Right cardiac atrium (tissue), 5 donors: ENCODE measurements around the gene CLDN22. TPM values are rescaled to one million over a fixed set of nuclear protein-coding genes. Genes with fewer than 3 reads are reported as not detected.

Source experiments
- ATAC-seq, 2 donors: fragments of 200-7000 bp; cut with Tn5 transposase; one replicate each; pipeline versions ENCODE4 v1.8.0 to v1.9.1; 2020; ENCODE audit warnings: moderate library complexity in 2 of 2, mild to moderate bottlenecking in 1 of 2
- DNase-seq, 3 donors: peaks; one replicate each; pipeline ENCODE4 v3.0.0-alpha.2; 2020
- H3K27ac ChIP-seq: one replicate; pipeline ENCODE4 v1.5.1; 2013; ENCODE audit warnings: mild to moderate bottlenecking, low read length, control low read depth, moderate library complexity
- H3K27me3 ChIP-seq: one replicate; pipeline ENCODE4 v1.6.1; 2013; ENCODE audit not compliant: control insufficient read depth, insufficient read depth
- H3K4me1 ChIP-seq: one replicate; pipeline ENCODE4 v1.6.1; 2013; ENCODE audit warnings: low read length; ENCODE audit not compliant: control insufficient read depth, insufficient read depth
- H3K4me3 ChIP-seq: one replicate; pipeline ENCODE4 v1.5.1; 2013; ENCODE audit warnings: low read length, control low read depth
- H3K9me3 ChIP-seq: one replicate; pipeline ENCODE4 v1.6.1; 2013; ENCODE audit warnings: low read length; ENCODE audit not compliant: control insufficient read depth
- WGBS: extraction: QIAGEN DNeasy Blood & Tissue Kit; methylation state at CpG from one replicate; pipeline ENCODE4 v1.1.7; 2013; 5-methylcytosine and 5-hydroxymethylcytosine counted together
- intact Hi-C, 4 donors: fragments of 100-400 bp; cut with DNase I; formaldehyde crosslinking; loops; one replicate each; pipeline versions ENCODE4 v1.11.0 to v1.14.0; 2022 to 2023
- long read RNA-seq, 4 donors: library from polyadenylated mRNA; unstranded; transcript quantifications; one replicate each; pipeline ENCODE4 v2.0.0, GENCODE V29; 2020 to 2021
- polyA plus RNA-seq: library from polyadenylated mRNA; stranded (reverse); fragments of 200-250 nt; gene quantifications from one replicate; pipeline ENCODE4 v1.2.3, GENCODE V29; 2013
- total RNA-seq, 4 donors: library from RNA; stranded (reverse); fragmentation: NEBNext Ultra II Directional; extraction: Animal tissue kit (Norgen Biotek cat#: 25700); gene quantifications; one replicate each; pipeline ENCODE4 v1.2.1, GENCODE V29; 2021
- donor health status: healthy with polysubstance abuse.
- donor health status: DM: no; HTN: yes; CAD: no.
- donor health status: DM: no; HTN: no; CAD: no.
- donor health status: DM: no; HTN: yes; CAD: no; lungs with severe emphysema.
- donor health status: DM: yes; HTN: yes; CAD: no.

CLDN22 gene
- total RNA-seq (not detected), polyA plus RNA-seq (0.02 TPM)
- long read RNA-seq, donor 1 = 0 reads
- long read RNA-seq, donor 2 = 0 reads
- long read RNA-seq, donor 3 = 0 reads
- long read RNA-seq, donor 4 = 0 reads

DNA sequence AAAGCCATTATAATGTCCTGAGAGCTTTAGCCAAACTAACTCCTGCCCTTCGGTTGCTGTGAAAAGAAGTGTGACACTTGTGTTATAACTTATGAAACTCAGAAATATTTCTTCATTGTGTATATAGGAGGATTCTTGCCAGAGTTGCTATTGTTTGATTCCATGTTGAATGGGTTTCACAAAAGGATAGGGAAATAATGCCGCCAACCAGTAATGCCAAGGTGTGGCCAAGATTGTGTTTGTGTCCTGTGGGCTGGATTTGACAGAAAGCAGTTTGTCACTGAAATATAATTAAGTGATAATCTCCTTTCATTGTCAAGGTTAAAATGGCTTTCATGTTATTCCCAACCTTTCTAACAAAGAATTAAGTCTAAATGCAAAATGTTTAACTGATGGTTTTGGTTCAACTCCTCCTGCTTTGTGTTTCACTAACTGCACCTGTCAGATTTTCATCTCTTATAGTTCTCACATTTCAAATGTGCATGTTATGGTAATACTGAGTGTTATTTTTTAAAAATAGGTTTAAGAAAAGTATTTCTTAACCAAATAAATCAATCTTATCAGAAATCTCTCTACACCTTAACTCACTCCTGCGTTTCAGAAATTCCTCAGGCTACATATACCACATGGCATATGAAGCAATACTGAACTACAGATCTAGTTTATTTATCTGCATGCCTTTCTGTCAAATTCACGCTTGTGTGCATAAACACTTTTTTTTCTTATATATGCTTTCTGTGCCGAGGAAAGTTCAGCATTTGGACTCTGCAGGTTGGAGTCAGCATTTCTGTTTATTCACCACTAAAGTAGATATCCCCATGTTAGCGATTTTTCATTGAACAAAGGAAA is at the start of gene CLDN22:
Gene CLDN22, minus strand, starts transcription at position 66 of the 849 bp plus-strand sequence. Its CDS starts 58 bp downstream, at position 8.
- H3K27me3 ChIP-seq = no peaks in the 10 kb centered on the region
- no peaks in the 10 kb centered on the region for H3K4me1 ChIP-seq
- 84% methylated on average over 6 of the region's 6 CpGs for WGBS
- intact Hi-C loops = no loop called here
- no peak within 1 kb of the TSS for H3K27ac ChIP-seq
- no peaks in the 10 kb centered on the region for H3K9me3 ChIP-seq
- DNase-seq (no peak), ATAC-seq (no peak)
- no peak within 1 kb of the TSS for H3K4me3 ChIP-seq

GRCh38 chr4:183369073-183369472 is 49.0 kb upstream of the CLDN22 start:
- Histone ChIP-seq H3K4me1 (no peaks in the 10 kb centered on the region), H3K27ac (no peak overlapping the region), H3K27me3 (no peaks in the 10 kb centered on the region), H3K9me3 (peaks cover 2% of the 10 kb centered on the region), H3K4me3 (no peak overlapping the region)
- 78% methylated on average over 8 of the region's 8 CpGs for WGBS
- DNase-seq (no peak), ATAC-seq (no peak)
- intact Hi-C loops = no loop called here

- WGBS = 81% methylated on average over 16 of the region's 16 CpGs
- Histone ChIP-seq H3K27ac (no peak overlapping the region), H3K27me3 (no peaks in the 10 kb centered on the region), H3K9me3 (no peaks in the 10 kb centered on the region), H3K4me1 (no peaks in the 10 kb centered on the region), H3K4me3 (no peak overlapping the region)
- DNase-seq = no peak
- ATAC-seq = no peak
- intact Hi-C loops = no loop called here
These were observed 46.2 kb upstream of the CLDN22 start for GRCh38 chr4:183366206-183366835.

GRCh38 chr4:183364025-183364424 is 43.9 kb upstream of the CLDN22 start:
- DNase-seq (no peak), ATAC-seq (no peak)
- 72% methylated on average over 10 of the region's 10 CpGs for WGBS
- no peak overlapping the region for H3K27ac ChIP-seq
- no peaks in the 10 kb centered on the region for H3K4me1 ChIP-seq
- no peak overlapping the region for H3K4me3 ChIP-seq
- no peaks in the 10 kb centered on the region for H3K27me3 ChIP-seq
- H3K9me3 ChIP-seq = no peaks in the 10 kb centered on the region
- intact Hi-C loops = no loop called here

- Histone ChIP-seq H3K27me3 (no peaks in the 10 kb centered on the region), H3K4me1 (no peaks in the 10 kb centered on the region), H3K9me3 (no peaks in the 10 kb centered on the region), H3K4me3 (no peak overlapping the region), H3K27ac (no peak overlapping the region)
- no peak for DNase-seq
- intact Hi-C loops = no loop called here
- WGBS = 63% methylated on average over 15 of the region's 15 CpGs
- no peak for ATAC-seq
These were observed 43.0 kb upstream of the CLDN22 start for GRCh38 chr4:183362916-183363542.

DNA sequence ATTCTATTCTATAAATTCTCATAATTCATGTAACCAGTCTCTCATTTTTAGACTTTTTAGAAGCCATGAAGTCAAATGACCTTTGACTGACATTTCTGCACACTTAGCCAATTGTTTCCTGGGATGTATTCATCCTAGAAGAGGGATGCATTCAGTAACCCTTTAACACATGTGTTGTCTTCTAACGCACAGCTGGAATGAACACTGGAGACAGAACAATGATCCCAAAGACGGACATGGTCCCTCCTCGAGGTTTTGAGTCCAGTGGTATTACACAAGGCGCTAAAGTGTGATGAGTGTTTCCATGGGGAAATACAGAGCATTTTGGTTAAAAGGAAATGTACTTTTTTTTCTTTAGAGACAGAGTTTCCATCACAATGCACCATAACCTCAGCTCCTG is 42.0 kb upstream of the CLDN22 start:
- DNase-seq (no peak), ATAC-seq (no peak)
- no peak overlapping the region for H3K27ac ChIP-seq
- no peaks in the 10 kb centered on the region for H3K27me3 ChIP-seq
- intact Hi-C loops = no loop called here
- WGBS = 89% methylated on average over 4 of the region's 4 CpGs
- no peak overlapping the region for H3K4me3 ChIP-seq
- H3K4me1 ChIP-seq = no peaks in the 10 kb centered on the region
- H3K9me3 ChIP-seq = no peaks in the 10 kb centered on the region

- Histone ChIP-seq H3K4me3 (no peak overlapping the region), H3K27me3 (no peaks in the 10 kb centered on the region), H3K9me3 (no peaks in the 10 kb centered on the region), H3K27ac (no peak overlapping the region), H3K4me1 (no peaks in the 10 kb centered on the region)
- DNase-seq (no peak), ATAC-seq (no peak)
- WGBS = 65% methylated on average over 11 of the region's 11 CpGs
- intact Hi-C loops = no loop called here
These were observed 40.3 kb upstream of the CLDN22 start for GRCh38 chr4:183360161-183360919.

GRCh38 chr4:183358215-183358755 is 38.2 kb upstream of the CLDN22 start:
- H3K9me3 ChIP-seq = no peaks in the 10 kb centered on the region
- H3K27ac ChIP-seq = no peak overlapping the region
- 87% methylated on average over 13 of the region's 13 CpGs for WGBS
- no peak for ATAC-seq
- H3K4me3 ChIP-seq = no peak overlapping the region
- intact Hi-C loops = no loop called here
- DNase-seq = no peak
- no peaks in the 10 kb centered on the region for H3K27me3 ChIP-seq
- no peaks in the 10 kb centered on the region for H3K4me1 ChIP-seq

DNA sequence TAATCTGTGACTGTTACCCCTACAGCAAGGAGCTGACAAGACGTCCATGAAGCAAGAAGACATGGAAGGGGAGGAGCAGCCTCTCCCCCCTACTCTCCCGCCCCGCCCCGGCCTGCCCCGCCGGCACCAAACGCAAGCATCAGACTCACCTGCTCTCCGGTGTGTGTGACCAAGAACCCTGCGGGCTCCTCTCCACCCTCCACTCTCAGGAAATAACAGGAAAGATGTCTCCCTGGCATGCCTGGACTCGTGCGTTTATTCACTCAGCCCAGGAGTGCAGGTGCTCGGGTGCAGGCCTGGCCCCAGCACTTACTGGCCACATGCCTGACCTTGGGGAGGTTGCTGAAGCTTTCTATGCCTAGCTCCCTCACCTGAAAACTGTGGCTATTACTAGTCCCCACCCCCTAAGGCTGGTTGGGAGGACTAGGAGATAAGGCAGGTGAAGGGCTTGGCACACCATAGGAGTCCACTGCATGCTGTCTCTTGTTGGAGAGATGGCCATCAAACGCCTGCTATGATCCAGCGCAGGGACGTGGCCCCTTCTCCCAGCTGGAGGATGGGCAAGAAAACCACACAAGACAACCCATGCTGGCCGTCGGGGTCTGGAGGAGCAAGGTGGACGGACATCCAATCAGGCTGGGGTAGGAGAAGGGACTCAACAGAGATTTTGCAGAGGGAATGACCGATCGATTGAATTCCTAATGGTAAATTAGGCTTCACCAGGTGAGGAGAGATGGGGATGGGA is 37.0 kb upstream of the CLDN22 start:
- DNase-seq = no peak
- 90% methylated on average over 20 of the region's 20 CpGs for WGBS
- H3K27me3 ChIP-seq = no peaks in the 10 kb centered on the region
- no peaks in the 10 kb centered on the region for H3K4me1 ChIP-seq
- intact Hi-C loops = no loop called here
- no peak overlapping the region for H3K27ac ChIP-seq
- no peak overlapping the region for H3K4me3 ChIP-seq
- H3K9me3 ChIP-seq = no peaks in the 10 kb centered on the region
- ATAC-seq = no peak

DNA sequence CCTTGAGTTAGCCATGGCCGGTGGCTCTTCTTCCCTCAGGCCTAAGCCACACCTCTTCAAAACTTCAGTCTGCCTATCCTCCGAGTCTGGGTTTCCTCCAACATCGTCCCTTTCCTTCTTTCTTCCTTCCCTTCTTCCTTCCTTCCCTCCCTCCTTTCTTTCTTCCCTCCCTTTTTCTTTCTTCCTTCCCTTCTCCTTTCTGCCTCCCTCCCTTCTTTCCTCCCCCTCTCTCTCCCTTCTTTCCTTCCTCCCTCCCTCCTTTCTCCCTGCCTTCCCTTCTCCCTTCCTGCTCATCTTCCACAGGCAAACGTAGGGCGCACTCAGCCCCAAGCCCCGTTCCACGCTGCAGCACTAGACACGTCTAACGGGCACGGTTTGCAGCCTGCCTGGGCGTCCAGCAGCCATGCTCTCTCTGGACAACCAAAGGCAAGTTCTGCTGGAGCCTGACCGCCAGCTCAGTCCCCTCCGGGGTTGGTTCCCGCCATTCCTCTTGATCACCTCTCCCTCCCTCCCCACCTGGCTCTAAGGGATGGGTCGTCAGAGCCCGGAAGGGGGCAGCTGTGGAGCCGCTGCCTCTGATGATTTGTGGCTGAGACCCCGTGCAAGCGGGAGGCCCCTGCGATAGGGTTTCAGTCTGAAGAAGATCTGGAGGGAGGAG is 36.2 kb upstream of the CLDN22 start:
- WGBS = 86% methylated on average over 20 of the region's 20 CpGs
- Histone ChIP-seq H3K4me1 (no peaks in the 10 kb centered on the region), H3K9me3 (no peaks in the 10 kb centered on the region), H3K4me3 (no peak overlapping the region), H3K27ac (no peak overlapping the region), H3K27me3 (no peaks in the 10 kb centered on the region)
- intact Hi-C loops = no loop called here
- no peak for DNase-seq
- no peak for ATAC-seq
